CD4-positive, alpha-beta T cell treated with Interleukin-12 subunit alpha and Interleukin-12 subunit beta, for 1 hour (primary cell): ENCODE measurements around the gene STRA8.

ENCODE experiments used
- DNase-seq: peaks from one replicate; pipeline ENCODE4 v3.0.0-alpha.2; 2020

Gene STRA8

DNA sequence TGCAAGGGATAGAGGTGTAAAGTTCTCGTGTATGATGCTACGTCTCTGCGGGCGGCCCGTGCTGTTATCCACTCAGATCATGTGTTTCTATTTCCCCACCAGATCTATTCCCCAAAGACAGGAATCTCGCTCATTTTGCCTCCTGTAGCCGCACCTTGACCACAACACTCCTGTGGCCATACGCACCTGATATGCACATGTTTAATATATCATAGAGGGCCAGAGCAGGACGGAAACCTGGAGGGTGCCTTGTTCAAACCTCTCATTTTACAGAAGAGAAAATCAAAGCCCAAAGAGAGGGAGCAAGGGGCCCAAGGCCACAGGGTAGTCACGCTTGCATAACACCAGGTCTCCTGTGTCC is 37.6 kb downstream of the STRA8 start:
- no peak for DNase-seq

- DNase-seq, result no peak
Measured at GRCh38 chr7:135272303-135272702, 38.7 kb downstream of the STRA8 start.

DNA sequence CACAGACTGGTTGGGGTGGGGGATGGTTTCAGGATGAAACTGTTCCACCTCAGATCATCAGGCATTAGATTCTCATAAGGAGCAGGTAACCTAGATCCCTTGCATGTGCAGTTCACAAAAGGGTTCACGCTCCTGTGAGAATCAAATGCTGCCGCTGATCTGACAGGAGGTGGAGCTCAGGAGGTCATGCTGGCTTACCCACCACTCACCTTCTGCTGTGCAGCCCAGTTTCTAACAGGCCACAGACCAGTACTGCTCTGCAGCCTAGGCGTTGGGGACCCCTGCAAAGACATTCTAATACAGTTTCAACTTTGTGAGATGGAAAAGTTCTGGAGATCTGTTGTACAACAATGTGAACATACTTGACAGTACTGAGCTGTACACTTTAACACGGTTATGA is 39.9 kb downstream of the STRA8 start:
- DNase-seq, result no peak

DNA sequence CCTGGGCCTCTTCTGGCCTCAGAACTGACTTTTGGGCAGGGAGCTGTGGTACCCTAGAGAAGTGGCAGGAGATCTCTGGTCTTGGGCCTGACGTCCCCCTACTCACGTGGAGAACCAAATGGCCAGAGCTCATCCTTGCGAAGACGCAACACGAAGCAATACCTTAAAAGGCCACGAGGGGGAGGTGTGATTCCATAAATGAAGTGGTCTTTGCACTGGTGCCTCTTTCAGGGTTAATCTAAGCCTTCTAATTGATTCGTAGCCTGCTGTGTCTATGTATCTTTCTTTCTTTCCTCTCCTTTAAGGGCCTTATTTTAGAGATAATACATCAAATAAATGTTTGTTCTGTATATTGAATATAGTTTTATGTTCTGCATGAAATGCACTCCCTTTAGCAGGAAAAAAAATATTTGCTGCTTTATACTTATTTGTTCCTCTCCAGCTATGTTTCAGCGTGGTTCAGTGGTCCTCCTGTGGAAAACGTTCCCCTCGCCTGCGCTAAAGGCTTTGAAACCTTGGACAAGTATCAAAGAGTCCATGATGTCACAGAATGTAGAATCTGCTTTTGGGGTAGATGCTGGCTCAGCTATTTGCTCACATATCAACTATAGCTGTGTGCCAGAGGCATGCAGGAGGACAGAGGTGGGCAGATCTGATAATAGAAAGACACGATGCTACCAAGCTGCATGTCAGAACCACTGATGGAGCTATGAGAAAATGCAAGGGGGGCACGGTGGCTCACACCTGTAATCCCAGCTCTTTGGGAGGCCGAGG is 41.0 kb downstream of the STRA8 start:
- DNase-seq, result peak; percentile 70

DNA sequence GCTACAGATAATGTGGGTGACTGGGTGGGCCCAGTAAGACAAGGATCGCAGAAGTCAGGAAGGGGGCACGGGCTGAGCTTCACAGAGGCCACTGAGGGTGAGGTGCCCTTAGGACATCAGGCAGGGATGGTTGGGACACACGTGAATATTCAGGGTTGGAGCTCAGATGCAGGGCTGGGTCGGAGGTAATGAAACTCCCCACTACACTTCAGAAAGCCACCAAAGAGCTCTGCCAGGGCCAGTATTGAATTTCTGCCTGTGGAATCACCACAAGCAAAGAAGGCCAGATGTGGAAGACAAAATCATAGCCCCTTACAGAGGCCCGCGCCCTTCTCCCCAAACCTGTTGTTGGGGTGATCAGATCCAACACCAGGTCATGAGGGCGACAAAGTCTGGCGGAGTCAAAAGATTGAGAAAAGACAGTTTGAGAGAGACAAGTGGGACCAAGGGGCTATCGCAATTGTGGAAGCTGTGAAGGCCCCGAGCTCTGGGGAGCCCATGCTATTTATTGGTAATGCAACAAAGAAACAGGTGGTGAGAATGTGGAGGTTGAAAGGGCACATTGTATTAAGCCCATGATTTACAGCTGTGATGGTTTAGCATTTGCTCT is 42.4 kb downstream of the STRA8 start:
- DNase-seq, result no peak

GRCh38 chr7:135277161-135277560 is 43.5 kb downstream of the STRA8 start:
- DNase-seq, result no peak

DNA sequence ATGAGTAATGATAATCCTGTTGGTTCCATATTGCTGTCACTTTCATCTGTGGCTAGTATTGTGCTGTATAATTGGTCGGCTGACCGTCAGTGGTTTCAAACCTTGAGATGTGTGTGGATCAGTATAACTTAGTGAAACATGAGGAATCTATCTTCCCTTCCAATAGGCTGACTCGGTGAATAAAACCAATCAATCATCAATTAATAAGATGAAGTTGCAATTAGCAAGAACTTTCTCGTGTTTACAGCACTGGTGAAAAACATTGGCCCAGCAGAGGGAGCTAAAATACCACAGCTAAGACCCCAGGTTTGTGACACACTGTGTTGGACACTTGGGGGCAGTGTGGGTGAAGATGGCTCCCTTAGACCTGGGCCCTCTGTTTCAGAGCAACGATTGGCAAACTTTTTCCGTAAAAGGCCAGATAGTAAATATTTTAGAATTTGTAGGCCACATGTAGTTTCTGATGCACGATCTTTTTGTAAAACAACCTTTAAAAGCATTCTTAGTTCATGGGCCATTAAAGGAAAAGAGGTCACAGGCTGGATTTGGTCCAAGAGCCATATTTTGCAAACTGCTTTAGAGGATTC is 47.8 kb downstream of the STRA8 start:
- peak; percentile 83 for DNase-seq

DNA sequence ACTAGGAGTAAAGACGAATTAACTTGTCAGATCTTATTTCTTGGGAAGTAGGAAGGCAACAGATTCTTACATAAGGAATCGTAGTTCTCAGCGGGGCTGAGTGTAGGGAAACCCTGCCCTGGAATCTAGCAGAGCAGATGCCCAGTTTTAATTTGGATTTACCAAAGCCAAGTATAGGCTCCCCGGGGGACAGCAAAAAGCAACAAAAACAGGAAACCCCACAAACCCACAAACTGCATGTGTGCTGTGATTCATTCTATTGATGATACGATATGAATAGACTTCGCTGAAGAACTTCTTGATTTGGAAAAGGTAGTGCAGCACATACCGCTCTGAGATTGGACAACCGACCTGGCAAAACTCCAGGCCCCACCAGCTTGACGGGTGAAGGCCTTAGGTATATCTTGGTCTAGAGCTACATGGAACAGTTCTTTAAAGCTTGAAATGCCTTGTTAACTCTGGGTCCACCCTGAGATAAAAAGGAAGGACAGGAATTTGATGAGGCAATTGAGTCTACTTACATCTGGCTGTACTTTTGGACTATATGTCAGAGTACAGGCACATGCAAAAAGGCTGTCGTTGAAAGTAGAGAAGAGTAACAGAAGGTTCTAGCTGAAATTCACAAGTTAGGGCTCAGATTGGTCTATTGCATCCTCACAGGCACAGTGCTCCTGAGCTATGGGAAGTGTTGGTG is 49.1 kb downstream of the STRA8 start:
- no peak for DNase-seq

DNA sequence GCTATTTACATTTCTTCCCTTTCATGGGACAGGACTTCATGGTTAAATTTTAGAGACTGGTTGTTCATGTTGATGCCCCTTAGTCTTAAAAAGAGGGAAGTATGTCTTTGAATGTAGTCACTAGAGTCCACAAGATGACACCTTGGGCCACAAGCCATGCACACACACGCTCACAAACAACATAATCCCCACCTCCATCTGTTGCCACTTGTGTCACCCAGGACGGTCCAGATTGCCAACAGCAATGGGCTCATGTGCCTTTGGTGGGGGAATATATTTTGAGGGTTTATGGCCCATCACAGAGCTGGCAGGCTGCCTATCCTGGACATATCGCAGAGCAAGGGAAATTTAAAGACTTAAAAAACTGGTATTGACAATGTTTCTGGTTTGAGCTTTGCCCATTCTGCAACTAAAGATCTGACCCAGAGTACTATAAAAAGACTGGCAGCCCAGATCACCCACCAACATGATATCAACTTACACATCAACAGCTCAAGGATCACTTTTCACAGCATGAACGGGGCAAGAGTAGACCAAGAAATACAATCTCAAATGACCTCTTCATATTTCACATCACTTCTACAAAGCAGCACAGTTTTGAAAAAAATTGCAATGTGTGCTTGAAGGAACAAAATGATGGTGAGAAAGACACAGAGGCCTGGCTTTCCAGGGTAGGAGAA is 50.5 kb downstream of the STRA8 start:
- DNase-seq, result no peak

- no peak for DNase-seq
Measured at GRCh38 chr7:135285547-135286233, 52.1 kb downstream of the STRA8 start.

GRCh38 chr7:135286876-135287275 is 53.2 kb downstream of the STRA8 start:
- DNase-seq, result no peak

DNA sequence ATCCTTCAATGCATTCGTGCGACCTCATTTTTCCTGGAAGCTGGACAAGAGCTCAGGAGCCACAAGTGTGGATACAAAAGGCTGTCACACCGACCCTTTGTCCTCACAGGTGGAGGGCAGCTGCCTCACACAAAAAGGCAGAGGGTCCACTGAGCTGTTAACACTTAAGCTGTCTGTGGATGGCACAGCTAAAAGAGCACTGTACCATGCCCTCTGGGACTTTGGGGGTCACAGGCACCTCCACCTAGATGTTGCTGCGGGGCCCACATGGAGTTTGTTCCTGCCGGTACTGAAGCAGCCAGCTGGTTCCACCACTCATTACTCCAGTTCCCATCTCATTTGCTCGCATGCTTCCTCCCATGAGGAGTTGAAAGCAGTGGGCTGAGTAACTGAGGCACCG is 57.0 kb downstream of the STRA8 start:
- DNase-seq, result no peak

- DNase-seq, result no peak
Measured at GRCh38 chr7:135291809-135292253, 58.2 kb downstream of the STRA8 start.

DNA sequence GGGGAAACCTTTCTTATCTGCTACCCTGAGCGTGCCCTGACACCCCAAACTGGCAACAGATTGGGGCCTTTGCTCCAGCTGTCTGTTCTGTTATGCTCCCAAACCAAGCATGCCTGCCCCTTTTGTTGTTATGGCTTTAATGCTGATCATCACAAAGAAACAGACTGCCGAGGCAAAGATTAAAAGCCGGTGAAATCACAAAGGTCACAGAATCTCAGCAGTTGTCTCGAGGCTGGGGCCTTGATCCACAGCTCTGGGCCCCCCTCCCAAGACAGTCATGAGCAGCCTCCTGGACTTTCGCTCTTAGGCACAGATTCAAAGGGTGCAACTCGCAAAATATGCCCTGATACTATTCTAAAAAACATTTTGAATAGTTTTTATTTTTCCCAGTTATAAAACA is 65.6 kb downstream of the STRA8 start:
- DNase-seq, result no peak

GRCh38 chr7:135300913-135301765 is 67.5 kb downstream of the STRA8 start:
- DNase-seq, result no peak
